ENCODE results near the gene LY6G5C. TPM values are rescaled to one million over a fixed set of nuclear protein-coding genes. Genes with fewer than 3 reads are reported as not detected.

LY6G5C gene
- polyA plus RNA-seq (ENCODE audit: insufficient read length in 12 of 12), result 1 to 10 TPM in 10 of 12 donors, not detected in 2; 1.2 to 6.4 (median 3.2) TPM
- long read RNA-seq, donor 1, result 0 reads
- long read RNA-seq, donor 2, result 0 reads
- long read RNA-seq, donor 3, result 0 reads
- long read RNA-seq, donor 4, partial matches to known transcripts, result 0 of 1 reads
- long read RNA-seq, donor 4, other reads (novel, unspliced or antisense), result 0 of 1 reads
- long read RNA-seq, donor 5, result 0 reads
- long read RNA-seq, donor 6, result 0 reads
- long read RNA-seq, donor 7, result 0 reads
- long read RNA-seq, donor 8, result 0 reads
- long read RNA-seq, donor 9, result 0 reads
- long read RNA-seq, donor 10, result 0 reads
- long read RNA-seq, donor 11, result 0 reads

- peak; percentile 91 for DNase-seq
Observed at GRCh38 chr6:31680226-31681134, at the start of gene LY6G5C. TSS of gene LY6G5C (minus strand) at chr6:31681067. CDS start at chr6:31680373, 694 bp downstream.

GRCh38 chr6:31729979-31730630 lies 49.2 kb upstream of the LY6G5C start:
- DNase-seq, result peak; percentile 96

GRCh38 chr6:31729515-31729978 lies 48.7 kb upstream of the LY6G5C start:
- DNase-seq, result peak; percentile 94

GRCh38 chr6:31728767-31729514 lies 48.1 kb upstream of the LY6G5C start, which contains the start of gene DDAH2:
TSS of gene DDAH2 (minus strand) at chr6:31729299. CDS start at chr6:31729161, 138 bp downstream.
- DNase-seq, result no peak

GRCh38 chr6:31727717-31728671 lies 47.1 kb upstream of the LY6G5C start:
- no peak for DNase-seq

GRCh38 chr6:31727034-31727716 lies 46.3 kb upstream of the LY6G5C start:
- DNase-seq, result no peak

GRCh38 chr6:31725502-31726350 lies 44.9 kb upstream of the LY6G5C start:
- no peak for DNase-seq

GRCh38 chr6:31723980-31724691 lies 43.3 kb upstream of the LY6G5C start:
- DNase-seq, result no peak

- no peak for DNase-seq
Observed at GRCh38 chr6:31723245-31723979, 42.5 kb upstream of the LY6G5C start, which contains the start of gene MPIG6B. TSS of gene MPIG6B (plus strand) at chr6:31723373. CDS start at chr6:31723384, 11 bp downstream.

GRCh38 chr6:31722173-31722572 lies 41.3 kb upstream of the LY6G5C start:
- no peak for DNase-seq

- DNase-seq, result no peak
Observed at GRCh38 chr6:31721351-31722020, 40.6 kb upstream of the LY6G5C start, which contains the start of gene LY6G6C. TSS of gene LY6G6C (minus strand) at chr6:31721746. CDS start at chr6:31721679, 67 bp downstream.

GRCh38 chr6:31720196-31720770 lies 39.4 kb upstream of the LY6G5C start:
- no peak for DNase-seq

- DNase-seq, result no peak
Observed at GRCh38 chr6:31719001-31719400, 38.1 kb upstream of the LY6G5C start.

GRCh38 chr6:31718265-31718664 lies 37.4 kb upstream of the LY6G5C start:
- no peak for DNase-seq

GRCh38 chr6:31717499-31718222 lies 36.8 kb upstream of the LY6G5C start:
- no peak for DNase-seq

Data from muscle of arm (tissue), 14 donors.